HCT116 (cell line): ENCODE results near the gene PDE9A. TPM values are rescaled to one million over a fixed set of nuclear protein-coding genes. Genes with fewer than 3 reads are reported as not detected.

Source experiments
- ATAC-seq: fragments of 200-7000 bp; cut with Tn5 transposase; 2 replicates; pipeline ENCODE4 v1.9.1; 2020; ENCODE audit warnings: mild to moderate bottlenecking, moderate library complexity
- BruUV-seq: library from RNA; stranded (reverse); fragments of 400-500 nt; replicated peaks from 2 replicates; lab custom pipeline; 2021; lab: Mats Ljungman, UMichigan
- CTCF ChIA-PET: fragments of 300-600 bp; sonication (Branson Sonifier 250); formaldehyde crosslinking; loops from one replicate; lab custom pipeline; 2021; ENCODE audit warnings: antibody characterized with exemption; lab: Charles Lee
- POLR2A ChIA-PET: fragments of 300-600, 350-600 bp; sonication (Branson Sonifier 250); formaldehyde crosslinking; loops from one replicate; lab custom pipeline; 2021; ENCODE audit warnings: antibody characterized with exemption; lab: Charles Lee
- RAD21 ChIA-PET, 2 experiments: fragments of 300-600 bp; sonication (Branson Sonifier 250); formaldehyde crosslinking; loops; one replicate each; lab custom pipeline; 2023; ENCODE audit warnings: low total read pairs in 2 of 2; ENCODE audit not compliant: uncharacterized antibody in 2 of 2, unreplicated experiment in 2 of 2, low non-redundant PET in 1 of 2; lab: Charles Lee
- DNase-seq: peaks from one replicate; pipeline ENCODE4 v3.0.0-alpha.2; 2010; ENCODE audit warnings: low read depth, low spot score
- H2AFZ ChIP-seq: fragments of 200-600 bp; shearing (Covaris generic), sonication (generic); 2 replicates; pipeline ENCODE4 v1.6.1; 2017; ENCODE audit warnings: low read depth, mixed run types, mixed read lengths, antibody characterized with exemption, low read length; ENCODE audit not compliant: poor library complexity, severe bottlenecking
- H3K27ac ChIP-seq: 2 replicates; pipeline ENCODE4 v1.5.1; 2012; ENCODE audit warnings: low read depth, low read length
- H3K27me3 ChIP-seq: fragments of 200-600 bp; sonication (generic); 2 replicates; pipeline ENCODE4 v1.6.1; 2016; ENCODE audit warnings: mixed run types, low read length, mixed read lengths; ENCODE audit not compliant: insufficient read depth
- H3K36me3 ChIP-seq, 2 experiments: fragments of 200-500 bp in 1 of 2; fragments of 200-600 bp in 1 of 2; sonication (Bioruptor generic) in 1 of 2; sonication (generic) in 1 of 2; 2 replicates each; pipeline versions ENCODE4 v1.5.1 to v1.6.1; 2014 to 2016; ENCODE audit warnings: low read length in 2 of 2, inconsistent platforms in 1 of 2, mixed read lengths in 1 of 2, mixed run types in 1 of 2; ENCODE audit not compliant: insufficient read depth in 2 of 2, control insufficient read depth in 1 of 2
- H3K4me1 ChIP-seq, 2 experiments: fragments of 200-600 bp in 1 of 2; sonication (generic) in 1 of 2; 2 replicates each; pipeline versions ENCODE4 v1.5.1 to v1.6.1; 2012 to 2017; ENCODE audit warnings: low read length in 2 of 2, inconsistent platforms in 1 of 2, mild to moderate bottlenecking in 1 of 2, mixed read lengths in 1 of 2, mixed run types in 1 of 2, moderate library complexity in 1 of 2; ENCODE audit not compliant: insufficient read depth in 2 of 2, control insufficient read depth in 1 of 2
- H3K4me2 ChIP-seq: fragments of 200-600 bp; sonication (generic); 2 replicates; pipeline ENCODE4 v1.6.1; 2017; ENCODE audit warnings: mixed run types, low read length, mixed read lengths
- H3K4me3 ChIP-seq, 2 experiments: fragments of 200-600 bp in 1 of 2; sonication (generic) in 1 of 2; replicated peaks in 1 of 2; 2 replicates each; pipeline ENCODE4 v1.5.1; 2011 to 2016; ENCODE audit warnings: low read length in 2 of 2, control low read depth in 1 of 2, low read depth in 1 of 2, mild to moderate bottlenecking in 1 of 2, mixed read lengths in 1 of 2, mixed run types in 1 of 2
- H3K79me2 ChIP-seq: fragments of 200-600 bp; sonication (generic); 2 replicates; pipeline ENCODE4 v1.6.1; 2017; ENCODE audit warnings: mild to moderate bottlenecking, mixed run types, low read length, moderate library complexity, mixed read lengths; ENCODE audit not compliant: insufficient read depth
- H3K9ac ChIP-seq: fragments of 200-600 bp; sonication (generic); 2 replicates; pipeline ENCODE4 v1.6.1; 2016; ENCODE audit warnings: low read length, mixed read lengths
- H3K9me2 ChIP-seq: fragments of 200-600 bp; sonication (generic), shearing (Covaris generic); 2 replicates; pipeline ENCODE4 v1.6.1; 2017; ENCODE audit warnings: mixed run types, mild to moderate bottlenecking, moderate library complexity; ENCODE audit not compliant: insufficient read depth
- H3K9me3 ChIP-seq, 2 experiments: fragments of 200-500 bp in 1 of 2; fragments of 200-600 bp in 1 of 2; sonication (Bioruptor generic) in 1 of 2; sonication (generic) in 1 of 2; 2 replicates each; pipeline ENCODE4 v1.6.1; 2014 to 2017; ENCODE audit warnings: low read length in 2 of 2, mixed read lengths in 2 of 2, inconsistent platforms in 1 of 2, low read depth in 1 of 2, mild to moderate bottlenecking in 1 of 2, mixed run types in 1 of 2, moderate library complexity in 1 of 2; ENCODE audit not compliant: control insufficient read depth in 1 of 2, insufficient read depth in 1 of 2
- H4K20me1 ChIP-seq: fragments of 200-600 bp; sonication (generic), shearing (Covaris generic); 2 replicates; pipeline ENCODE4 v1.6.1; 2017; ENCODE audit warnings: mixed run types, mild to moderate bottlenecking, moderate library complexity; ENCODE audit not compliant: insufficient read depth
- CBX3 ChIP-seq: IDR thresholded peaks from 2 replicates; pipeline ENCODE4 v1.6.1; 2012; ENCODE audit warnings: low read depth
- CEBPB ChIP-seq: IDR thresholded peaks from 2 replicates; pipeline ENCODE4 v1.6.1; 2012; ENCODE audit warnings: low read depth
- EGR1 ChIP-seq: IDR thresholded peaks from 2 replicates; pipeline ENCODE4 v1.6.1; 2012; ENCODE audit warnings: low read depth
- ELF1 ChIP-seq: IDR thresholded peaks from 2 replicates; pipeline ENCODE4 v1.6.1; 2012; ENCODE audit warnings: low read depth, borderline replicate concordance
- EZH2 ChIP-seq: fragments of 200-600 bp; sonication (generic); IDR thresholded peaks from 2 replicates; pipeline ENCODE4 v1.6.1; 2017; ENCODE audit warnings: antibody characterized with exemption, mixed run types
- EZH2phosphoT487 ChIP-seq: fragments of 200-600 bp; IDR thresholded peaks from 2 replicates; pipeline ENCODE4 v1.6.1; 2018; ENCODE audit warnings: antibody characterized with exemption, borderline replicate concordance
- FOSL1 ChIP-seq: IDR thresholded peaks from 2 replicates; pipeline ENCODE4 v1.6.1; 2012; ENCODE audit warnings: low read depth
- JUND ChIP-seq: IDR thresholded peaks from 2 replicates; pipeline ENCODE4 v1.6.1; 2012
- POLR2A ChIP-seq: IDR thresholded peaks from 2 replicates; pipeline ENCODE4 v1.7.0; 2011; ENCODE audit warnings: borderline replicate concordance; ENCODE audit not compliant: insufficient read depth, insufficient read length; ENCODE audit errors: extremely low read depth
- POLR2AphosphoS5 ChIP-seq: IDR thresholded peaks from 2 replicates; pipeline ENCODE4 v1.6.1; 2011; ENCODE audit warnings: mild to moderate bottlenecking, low read depth, low read length, moderate library complexity
- RAD21 ChIP-seq: IDR thresholded peaks from 2 replicates; pipeline ENCODE4 v1.6.1; 2012; ENCODE audit warnings: low read depth, mild to moderate bottlenecking
- SP1 ChIP-seq: IDR thresholded peaks from 2 replicates; pipeline ENCODE4 v1.6.1; 2012; ENCODE audit warnings: low read depth
- SRF ChIP-seq: IDR thresholded peaks from 2 replicates; pipeline ENCODE4 v1.6.1; 2012; ENCODE audit warnings: low read depth
- TCF7L2 ChIP-seq: IDR thresholded peaks from 2 replicates; pipeline ENCODE4 v1.7.0; 2011; ENCODE audit warnings: borderline replicate concordance, inconsistent platforms; ENCODE audit not compliant: insufficient read depth, insufficient read length; ENCODE audit errors: extremely low read depth
- YY1 ChIP-seq: IDR thresholded peaks from 2 replicates; pipeline ENCODE4 v1.6.1; 2011; ENCODE audit warnings: low read length, low read depth, moderate library complexity, mild to moderate bottlenecking; ENCODE audit not compliant: insufficient replicate concordance; ENCODE audit errors: extremely low read depth
- ZFX ChIP-seq: fragments of 450-650 bp; IDR thresholded peaks from 2 replicates; pipeline ENCODE4 v1.6.1; 2017
- ZNF274 ChIP-seq: fragments of 200-500 bp; sonication (Bioruptor generic); IDR thresholded peaks from 2 replicates; pipeline ENCODE4 v1.6.1; 2014; ENCODE audit warnings: mild to moderate bottlenecking, low read depth, low read length, inconsistent platforms
- intact Hi-C: fragments of 100-400 bp; cut with micrococcal nuclease; formaldehyde crosslinking; loops from 2 replicates; pipeline ENCODE4 v1.10.0; 2022
- total RNA-seq: library from RNA; stranded (reverse); gene quantifications from one replicate; pipeline ENCODE4 v1.2.1, GENCODE V29; 2021; ENCODE audit not compliant: unreplicated experiment
- TF ChIP-seq, protein P1 (sequence below), 3 experiments: fragments of 200-600 bp in 1 of 3; sonication (generic) in 1 of 3; IDR thresholded peaks in 2 of 3; conservative IDR thresholded peaks in 1 of 3; 2 replicates each; pipeline ENCODE4 v1.5.1; 2012 to 2017; ENCODE audit warnings: low read depth in 2 of 3, low read length in 2 of 3, antibody characterized with exemption in 1 of 3, borderline replicate concordance in 1 of 3, control low read depth in 1 of 3, mild to moderate bottlenecking in 1 of 3, mixed read lengths in 1 of 3, mixed run types in 1 of 3, moderate library complexity in 1 of 3; ENCODE audit not compliant: insufficient read depth in 1 of 3
- TF ChIP-seq, protein P2 (sequence below): IDR thresholded peaks from 2 replicates; pipeline ENCODE4 v1.6.1; 2012
- TF ChIP-seq, protein P3 (sequence below): IDR thresholded peaks from 2 replicates; pipeline ENCODE4 v1.6.1; 2012; ENCODE audit warnings: low read depth

The PDE9A gene
- total RNA-seq, 1 experiment from 2014 or later = 31.4 TPM

DNA sequence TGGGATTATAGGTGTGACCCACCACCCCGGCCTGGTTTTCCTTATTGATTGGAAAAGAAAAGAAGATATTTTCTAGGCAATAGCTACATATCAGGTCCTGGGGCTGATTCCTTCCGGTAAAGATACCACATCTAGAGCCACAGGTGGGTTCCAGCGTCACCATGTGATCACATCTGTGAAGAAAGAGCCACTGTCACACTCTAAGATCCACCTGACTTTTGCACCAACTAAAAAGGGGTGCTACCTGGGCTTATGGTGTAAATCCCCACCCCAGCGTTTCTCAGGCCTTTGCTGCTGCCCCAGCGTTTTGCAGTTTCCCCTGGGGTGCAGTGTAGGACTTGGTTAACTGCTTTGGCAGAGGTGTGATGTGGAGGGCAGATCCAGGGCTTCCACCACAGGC lies 22.3 kb upstream of the PDE9A start:
- Histone ChIP-seq H2AFZ (no peak overlapping the region), H3K9ac (no peak overlapping the region), H4K20me1 (no peaks in the 10 kb centered on the region), H3K79me2 (no peaks in the 10 kb centered on the region), H3K9me3 (no peaks in the 10 kb centered on the region), H3K4me1 (no peaks in the 10 kb centered on the region), H3K4me2 (no peak overlapping the region), H3K9me2 (no peaks in the 10 kb centered on the region), H3K4me3 (no peak overlapping the region), H3K27me3 (peaks cover 10% of the 10 kb centered on the region; the same call in 1 of the 2 replicates), H3K27ac (no peak overlapping the region), H3K36me3 (no peaks in the 10 kb centered on the region)
- BruUV-seq = no TSS peak
- intact Hi-C loops = no loop called here
- TF ChIP-seq ZNF274 = no peak
- no peak for TF ChIP-seq POLR2AphosphoS5
- TF ChIP-seq, protein P1, sequence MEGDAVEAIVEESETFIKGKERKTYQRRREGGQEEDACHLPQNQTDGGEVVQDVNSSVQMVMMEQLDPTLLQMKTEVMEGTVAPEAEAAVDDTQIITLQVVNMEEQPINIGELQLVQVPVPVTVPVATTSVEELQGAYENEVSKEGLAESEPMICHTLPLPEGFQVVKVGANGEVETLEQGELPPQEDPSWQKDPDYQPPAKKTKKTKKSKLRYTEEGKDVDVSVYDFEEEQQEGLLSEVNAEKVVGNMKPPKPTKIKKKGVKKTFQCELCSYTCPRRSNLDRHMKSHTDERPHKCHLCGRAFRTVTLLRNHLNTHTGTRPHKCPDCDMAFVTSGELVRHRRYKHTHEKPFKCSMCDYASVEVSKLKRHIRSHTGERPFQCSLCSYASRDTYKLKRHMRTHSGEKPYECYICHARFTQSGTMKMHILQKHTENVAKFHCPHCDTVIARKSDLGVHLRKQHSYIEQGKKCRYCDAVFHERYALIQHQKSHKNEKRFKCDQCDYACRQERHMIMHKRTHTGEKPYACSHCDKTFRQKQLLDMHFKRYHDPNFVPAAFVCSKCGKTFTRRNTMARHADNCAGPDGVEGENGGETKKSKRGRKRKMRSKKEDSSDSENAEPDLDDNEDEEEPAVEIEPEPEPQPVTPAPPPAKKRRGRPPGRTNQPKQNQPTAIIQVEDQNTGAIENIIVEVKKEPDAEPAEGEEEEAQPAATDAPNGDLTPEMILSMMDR (IDR thresholded peaks at IDR 0.05 in 2 of 3, conservative IDR thresholded peaks at IDR 0.05 in 1 of 3; ENCODE audit: borderline replicate concordance in 1 of 3, insufficient read depth in 1 of 3, low read depth in 2 of 3, low read length in 2 of 3) = no peak
- no peak for TF ChIP-seq EZH2
- no peak for TF ChIP-seq YY1
- TF ChIP-seq, protein P2, sequence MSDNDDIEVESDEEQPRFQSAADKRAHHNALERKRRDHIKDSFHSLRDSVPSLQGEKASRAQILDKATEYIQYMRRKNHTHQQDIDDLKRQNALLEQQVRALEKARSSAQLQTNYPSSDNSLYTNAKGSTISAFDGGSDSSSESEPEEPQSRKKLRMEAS = no peak
- TF ChIP-seq RAD21 = no peak
- no peak for TF ChIP-seq ZFX
- TF ChIP-seq JUND = no peak
- no peak for TF ChIP-seq CEBPB
- no peak for TF ChIP-seq SP1
- TF ChIP-seq, protein P3, sequence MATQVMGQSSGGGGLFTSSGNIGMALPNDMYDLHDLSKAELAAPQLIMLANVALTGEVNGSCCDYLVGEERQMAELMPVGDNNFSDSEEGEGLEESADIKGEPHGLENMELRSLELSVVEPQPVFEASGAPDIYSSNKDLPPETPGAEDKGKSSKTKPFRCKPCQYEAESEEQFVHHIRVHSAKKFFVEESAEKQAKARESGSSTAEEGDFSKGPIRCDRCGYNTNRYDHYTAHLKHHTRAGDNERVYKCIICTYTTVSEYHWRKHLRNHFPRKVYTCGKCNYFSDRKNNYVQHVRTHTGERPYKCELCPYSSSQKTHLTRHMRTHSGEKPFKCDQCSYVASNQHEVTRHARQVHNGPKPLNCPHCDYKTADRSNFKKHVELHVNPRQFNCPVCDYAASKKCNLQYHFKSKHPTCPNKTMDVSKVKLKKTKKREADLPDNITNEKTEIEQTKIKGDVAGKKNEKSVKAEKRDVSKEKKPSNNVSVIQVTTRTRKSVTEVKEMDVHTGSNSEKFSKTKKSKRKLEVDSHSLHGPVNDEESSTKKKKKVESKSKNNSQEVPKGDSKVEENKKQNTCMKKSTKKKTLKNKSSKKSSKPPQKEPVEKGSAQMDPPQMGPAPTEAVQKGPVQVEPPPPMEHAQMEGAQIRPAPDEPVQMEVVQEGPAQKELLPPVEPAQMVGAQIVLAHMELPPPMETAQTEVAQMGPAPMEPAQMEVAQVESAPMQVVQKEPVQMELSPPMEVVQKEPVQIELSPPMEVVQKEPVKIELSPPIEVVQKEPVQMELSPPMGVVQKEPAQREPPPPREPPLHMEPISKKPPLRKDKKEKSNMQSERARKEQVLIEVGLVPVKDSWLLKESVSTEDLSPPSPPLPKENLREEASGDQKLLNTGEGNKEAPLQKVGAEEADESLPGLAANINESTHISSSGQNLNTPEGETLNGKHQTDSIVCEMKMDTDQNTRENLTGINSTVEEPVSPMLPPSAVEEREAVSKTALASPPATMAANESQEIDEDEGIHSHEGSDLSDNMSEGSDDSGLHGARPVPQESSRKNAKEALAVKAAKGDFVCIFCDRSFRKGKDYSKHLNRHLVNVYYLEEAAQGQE = no peak
- TF ChIP-seq SRF = no peak
- TF ChIP-seq CBX3 = no peak
- no peak for TF ChIP-seq TCF7L2
- no peak for TF ChIP-seq EZH2phosphoT487
- TF ChIP-seq POLR2A = no peak
- no peak for TF ChIP-seq ELF1
- no peak for TF ChIP-seq FOSL1
- TF ChIP-seq EGR1 = no peak
- ChIA-PET RAD21 (no interaction called here), CTCF (no interaction called here), POLR2A (no interaction called here)
- ATAC-seq = no peak
- no peak for DNase-seq
